Common myeloid progenitor, CD34-positive (primary cell): Measurements from ENCODE around the gene PIP5K1B.

Source experiments
- CTCF ChIA-PET: fragments of 350-600 bp; sonication (Branson Sonifier 250); formaldehyde crosslinking; loops from one replicate; lab custom pipeline; 2021; ENCODE audit warnings: antibody characterized with exemption; lab: Charles Lee
- POLR2A ChIA-PET: fragments of 350-600 bp; sonication (Branson Sonifier 250); formaldehyde crosslinking; loops from one replicate; lab custom pipeline; 2021; ENCODE audit warnings: antibody characterized with exemption; lab: Charles Lee
- DNase-seq, 3 donors: peaks; one replicate each; pipeline versions ENCODE4 v3.0.0 to v3.0.0-alpha.2; 2013
- H3K27ac ChIP-seq, 2 experiments: 1 replicate in 1 of 2; 2 replicates in 1 of 2; pipeline ENCODE4 v1.7.0; 2013; ENCODE audit warnings: inconsistent platforms in 2 of 2, low read length in 2 of 2, mild to moderate bottlenecking in 2 of 2, low read depth in 1 of 2, moderate library complexity in 1 of 2; ENCODE audit not compliant: severe bottlenecking in 2 of 2, insufficient read depth in 1 of 2, poor library complexity in 1 of 2
- H3K27me3 ChIP-seq, 5 experiments: replicated peaks in 2 of 5; 1 replicate in 3 of 5; 2 replicates in 2 of 5; pipeline versions ENCODE4 v1.6.1 to v1.7.0; 2013; ENCODE audit warnings: low read length in 4 of 5, mild to moderate bottlenecking in 2 of 5, moderate library complexity in 2 of 5, inconsistent platforms in 1 of 5; ENCODE audit not compliant: insufficient read depth in 5 of 5, control insufficient read depth in 4 of 5
- H3K36me3 ChIP-seq, 4 experiments: 1 replicate in 2 of 4; 2 replicates in 2 of 4; pipeline versions ENCODE4 v1.6.1 to v1.7.0; 2013; ENCODE audit warnings: low read length in 3 of 4, control low read depth in 1 of 4, mild to moderate bottlenecking in 1 of 4; ENCODE audit not compliant: control insufficient read depth in 4 of 4, insufficient read depth in 4 of 4
- H3K4me1 ChIP-seq, 4 experiments: 1 replicate in 3 of 4; 2 replicates in 1 of 4; pipeline versions ENCODE4 v1.6.1 to v1.7.1; 2013; ENCODE audit warnings: low read length in 3 of 4, mild to moderate bottlenecking in 3 of 4, control low read depth in 1 of 4, inconsistent platforms in 1 of 4, moderate library complexity in 1 of 4; ENCODE audit not compliant: control insufficient read depth in 4 of 4, insufficient read depth in 4 of 4; ENCODE audit errors: control extremely low read depth in 1 of 4
- H3K4me3 ChIP-seq, 7 experiments: 1 replicate in 4 of 7; 2 replicates in 3 of 7; pipeline versions ENCODE4 v1.5.1 to v1.7.0; 2013; ENCODE audit warnings: mild to moderate bottlenecking in 7 of 7, low read length in 6 of 7, moderate library complexity in 6 of 7, inconsistent platforms in 2 of 7, low read depth in 2 of 7, control low read depth in 1 of 7; ENCODE audit not compliant: insufficient read depth in 4 of 7, control insufficient read depth in 1 of 7; ENCODE audit errors: extremely low read depth in 1 of 7
- H3K9me3 ChIP-seq, 5 experiments: 1 replicate in 4 of 5; 2 replicates in 1 of 5; pipeline versions ENCODE4 v1.6.1 to v1.7.1; 2013; ENCODE audit warnings: low read length in 4 of 5, mild to moderate bottlenecking in 2 of 5, inconsistent platforms in 1 of 5, low read depth in 1 of 5, moderate library complexity in 1 of 5; ENCODE audit not compliant: control insufficient read depth in 4 of 5, insufficient read depth in 2 of 5; ENCODE audit errors: control extremely low read depth in 1 of 5
- WGBS: methylation state at CpG from one replicate; pipeline ENCODE4 v1.1.5; 2013; ENCODE audit not compliant: insufficient coverage; 5-methylcytosine and 5-hydroxymethylcytosine counted together

The PIP5K1B gene

DNA sequence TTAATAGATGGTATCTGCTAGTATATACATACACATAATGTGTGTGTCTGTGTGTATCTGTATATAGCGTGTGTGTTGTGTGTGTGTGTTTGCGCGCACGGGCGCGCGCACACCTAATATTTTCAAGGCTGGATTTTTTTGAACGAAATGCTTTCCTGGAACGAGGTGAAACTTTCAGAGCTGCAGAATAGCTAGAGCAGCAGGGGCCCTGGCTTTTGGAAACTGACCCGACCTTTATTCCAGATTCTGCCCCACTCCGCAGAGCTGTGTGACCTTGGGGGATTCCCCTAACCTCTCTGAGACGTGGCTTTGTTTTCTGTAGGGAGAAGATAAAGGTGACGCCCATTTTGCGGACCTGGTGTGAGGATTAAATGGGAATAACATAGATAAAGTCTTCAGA is 331.3 kb downstream of the PIP5K1B start:
- Histone ChIP-seq H3K36me3 (peaks cover 0 to 11% (median 0%) of the 10 kb centered on the region in 4 experiments), H3K4me3 (peak overlapping the region; percentile 74 to 93 (median 86)), H3K27me3 (no peaks in the 10 kb centered on the region), H3K27ac (peak overlapping the region; percentile 33 to 77), H3K9me3 (no peaks in the 10 kb centered on the region), H3K4me1 (peaks cover 0 to 17% (median 11%) of the 10 kb centered on the region in 4 experiments)
- peak in 1 of 3 donors; percentile 52 for DNase-seq
- ChIA-PET CTCF (interaction anchor here (0.7 to 1.6 kb wide), 8 partner anchors 11 to 330 kb away, joined by 3 to 6 read pairs (median 4); no protein-coding TSS in a partner anchor), POLR2A (interaction anchor here (1.1 kb wide), 1 partner anchor 11 kb away, joined by 5 read pairs; no protein-coding TSS in a partner anchor)
- under 1% methylated on average over 12 of the region's 14 CpGs for WGBS

DNA sequence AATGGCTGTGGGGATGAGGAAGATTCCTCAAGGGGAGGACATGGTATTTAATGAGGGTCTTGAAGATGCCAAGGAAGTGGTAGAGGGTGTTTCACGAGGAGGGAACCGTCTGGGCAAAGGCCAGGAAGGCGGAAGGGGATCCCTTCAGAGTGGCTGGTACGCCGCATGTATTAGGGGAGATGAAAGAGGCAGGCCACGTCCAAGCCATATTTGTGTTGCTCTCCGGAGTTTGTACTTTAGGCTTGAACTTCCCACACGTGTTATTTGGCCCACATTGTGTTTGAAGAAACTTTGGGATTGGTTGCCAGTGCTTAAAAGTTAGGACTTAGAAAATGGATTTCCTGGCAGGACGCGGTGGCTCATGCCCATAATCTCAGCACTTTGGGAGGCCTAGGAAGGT is 331.8 kb downstream of the PIP5K1B start:
- Histone ChIP-seq H3K4me3 (peak overlapping the region in 5 of 7 experiments; percentile 85 to 93 (median 88)), H3K36me3 (peaks cover 0 to 15% (median 0%) of the 10 kb centered on the region in 4 experiments), H3K9me3 (no peaks in the 10 kb centered on the region), H3K4me1 (peaks cover 0 to 14% (median 11%) of the 10 kb centered on the region in 4 experiments), H3K27me3 (no peaks in the 10 kb centered on the region), H3K27ac (peak overlapping the region in 1 of 2 experiments; percentile 77)
- DNase-seq, result no peak
- WGBS, result 57% methylated on average over 10 of the region's 10 CpGs
- CTCF ChIA-PET, result interaction anchor here (0.9 to 2.1 kb wide), 6 partner anchors 9 to 157 kb away, joined by 3 to 7 read pairs (median 4); no protein-coding TSS in a partner anchor
- POLR2A ChIA-PET, result interaction anchor here (1.1 kb wide), 1 partner anchor 10 kb away, joined by 5 read pairs; no protein-coding TSS in a partner anchor

DNA sequence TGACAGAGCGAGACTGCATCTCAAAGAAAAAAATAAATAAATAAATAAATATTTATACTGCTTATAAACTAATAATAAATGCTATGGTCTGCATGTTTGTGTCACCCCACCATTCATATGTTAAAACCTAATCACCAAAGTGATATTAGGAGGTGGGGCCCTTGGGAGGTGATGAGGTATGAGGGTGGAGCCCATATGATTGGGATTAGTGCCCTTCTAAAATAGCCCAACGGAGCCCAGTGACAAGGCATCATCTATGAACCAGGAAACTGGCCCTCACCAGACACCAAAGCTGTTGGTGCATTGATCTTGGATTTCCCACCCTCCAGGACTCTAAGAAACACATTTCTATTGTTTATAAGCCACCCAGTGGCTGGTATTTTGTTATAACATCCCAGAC is 335.6 kb downstream of the PIP5K1B start:
- Histone ChIP-seq H3K36me3 (peaks cover 0 to 16% (median 1%) of the 10 kb centered on the region in 4 experiments), H3K4me3 (no peak overlapping the region), H3K27ac (no peak overlapping the region), H3K4me1 (peaks cover 0 to 22% (median 17%) of the 10 kb centered on the region in 4 experiments), H3K27me3 (no peaks in the 10 kb centered on the region), H3K9me3 (no peaks in the 10 kb centered on the region)
- no CpG with 5 or more reads among the region's 2 CpGs for WGBS
- DNase-seq, result no peak
- POLR2A ChIA-PET, result no interaction called here
- CTCF ChIA-PET, result no interaction called here

DNA sequence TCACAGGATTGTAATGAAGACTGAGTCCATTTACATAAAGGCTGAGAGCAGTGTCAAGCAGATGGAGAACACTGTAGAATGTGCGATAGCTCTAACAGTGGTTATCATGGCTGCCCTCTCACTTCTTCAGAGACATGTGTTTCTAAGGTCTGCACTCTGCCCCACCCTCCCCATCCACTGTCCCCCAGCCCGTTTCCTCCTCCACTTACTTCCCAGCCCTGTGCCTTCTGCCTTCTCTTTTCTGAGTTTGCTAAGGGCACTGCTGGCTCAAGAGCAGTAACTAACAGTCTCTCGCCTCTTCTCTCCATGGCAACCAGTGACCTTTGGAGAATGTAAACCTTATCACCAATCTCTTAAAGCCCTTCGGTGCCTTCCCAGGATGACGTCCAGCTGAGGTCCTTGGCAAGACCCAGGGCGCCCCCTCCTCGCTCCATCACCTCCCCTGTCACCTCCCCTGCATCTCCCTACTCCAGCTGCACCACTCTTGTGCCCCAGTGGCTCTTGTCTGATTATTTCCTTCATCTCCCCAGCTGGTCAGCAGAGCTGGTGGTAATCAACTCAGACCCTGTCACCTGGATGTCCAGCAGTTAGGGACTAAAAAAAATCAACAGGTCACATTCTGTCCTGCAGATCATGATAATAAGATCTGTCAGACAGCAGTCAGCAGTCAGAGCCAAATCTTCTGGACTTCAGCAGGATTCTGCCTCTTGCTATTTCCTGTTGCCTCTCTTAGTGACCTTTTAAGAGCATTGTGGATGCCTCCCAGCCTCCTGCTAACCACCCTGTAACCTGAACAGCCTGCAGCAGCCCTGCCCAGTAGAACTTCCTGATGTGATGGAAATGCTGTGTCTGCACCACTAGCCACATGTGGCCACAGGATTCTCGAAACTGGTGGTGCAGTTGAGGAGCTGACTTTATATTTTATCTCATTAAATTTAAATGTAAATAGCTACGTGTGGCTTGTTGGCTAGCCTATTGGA is 339.5 kb downstream of the PIP5K1B start:
- POLR2A ChIA-PET, result no interaction called here
- no peak overlapping the region for H3K4me3 ChIP-seq
- no peak overlapping the region for H3K27ac ChIP-seq
- no peaks in the 10 kb centered on the region for H3K9me3 ChIP-seq
- peaks cover 0 to 28% (median 22%) of the 10 kb centered on the region in 4 experiments for H3K4me1 ChIP-seq
- H3K27me3 ChIP-seq, result no peaks in the 10 kb centered on the region
- CTCF ChIA-PET, result interaction anchor here (1.3 to 13.8 kb wide), 4 partner anchors 9 to 377 kb away, joined by 3 to 244 read pairs (median 11); no protein-coding TSS in a partner anchor
- WGBS, result 77% methylated on average over 7 of the region's 9 CpGs
- H3K36me3 ChIP-seq, result peaks cover 2 to 38% (median 13%) of the 10 kb centered on the region in 4 experiments
- peak in 2 of 3 donors; percentile 24 to 35 for DNase-seq

DNA sequence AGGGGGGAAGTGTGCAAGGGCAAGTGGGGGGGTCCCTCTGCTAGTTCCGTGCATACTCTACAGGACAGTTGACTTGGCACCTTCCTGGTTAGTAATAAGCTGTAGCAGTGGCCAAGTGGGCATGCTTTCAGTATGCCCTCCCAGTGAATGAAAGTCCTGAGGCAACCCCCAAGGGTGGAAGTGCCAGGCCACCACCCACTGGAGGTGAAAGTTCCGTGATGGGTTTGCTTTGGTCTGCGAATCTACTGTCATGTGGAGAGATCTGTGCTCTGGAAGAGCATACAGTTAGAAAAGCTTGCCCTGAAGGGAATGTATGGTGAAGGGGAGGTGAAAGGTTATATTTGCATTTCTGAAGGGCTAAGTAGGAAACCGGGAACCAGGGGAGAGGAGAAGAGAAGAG is 340.8 kb downstream of the PIP5K1B start:
- H3K4me3 ChIP-seq, result no peak overlapping the region
- WGBS, result 96% methylated on average over 3 of the region's 4 CpGs
- H3K27ac ChIP-seq, result no peak overlapping the region
- ChIA-PET POLR2A (no interaction called here), CTCF (interaction anchor here (1.0 to 13.8 kb wide), 3 partner anchors 8 to 162 kb away, joined by 3 to 244 read pairs (median 18); no protein-coding TSS in a partner anchor)
- H3K9me3 ChIP-seq, result no peaks in the 10 kb centered on the region
- peaks cover 0 to 28% (median 22%) of the 10 kb centered on the region in 4 experiments for H3K4me1 ChIP-seq
- no peaks in the 10 kb centered on the region for H3K27me3 ChIP-seq
- no peak for DNase-seq
- H3K36me3 ChIP-seq, result peaks cover 2 to 35% (median 16%) of the 10 kb centered on the region in 4 experiments

DNA sequence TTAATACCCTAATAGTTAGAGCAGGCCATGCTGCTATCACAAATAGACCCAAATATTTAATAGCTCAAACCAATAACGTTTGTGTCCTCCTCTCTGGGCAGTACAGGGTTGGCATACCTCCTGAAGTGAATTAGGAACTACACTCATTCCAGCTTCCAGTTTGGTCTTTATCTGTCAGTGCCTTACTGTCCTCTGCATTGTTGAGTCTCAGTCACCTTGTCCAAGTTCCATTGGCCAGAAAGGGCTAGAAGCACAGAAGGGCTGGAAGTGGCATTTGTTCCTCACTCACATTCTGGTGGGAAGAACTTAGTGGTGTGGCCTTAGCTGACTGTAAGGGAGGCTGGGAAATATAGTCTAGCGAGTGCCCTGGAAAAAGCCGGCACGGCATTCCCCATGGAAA is 341.7 kb downstream of the PIP5K1B start:
- no peaks in the 10 kb centered on the region for H3K27me3 ChIP-seq
- peaks cover 2 to 29% (median 16%) of the 10 kb centered on the region in 4 experiments for H3K36me3 ChIP-seq
- H3K27ac ChIP-seq, result no peak overlapping the region
- POLR2A ChIA-PET, result interaction anchor here (1.6 kb wide), 1 partner anchor 10 kb away, joined by 5 read pairs; no protein-coding TSS in a partner anchor
- no peaks in the 10 kb centered on the region for H3K9me3 ChIP-seq
- H3K4me3 ChIP-seq, result no peak overlapping the region
- no peak for DNase-seq
- 74% methylated on average over 4 of the region's 4 CpGs for WGBS
- CTCF ChIA-PET, result interaction anchor here (0.8 to 13.8 kb wide), 5 partner anchors 9 to 161 kb away, joined by 3 to 244 read pairs (median 4); no protein-coding TSS in a partner anchor
- H3K4me1 ChIP-seq, result peaks cover 0 to 28% (median 22%) of the 10 kb centered on the region in 4 experiments
